ENCODE results near the gene ASTL. TPM values are rescaled to one million over a fixed set of nuclear protein-coding genes. Genes with fewer than 3 reads are reported as not detected.
A peak's percentile ranks its signal among the peaks of the same experiment; 100 is the strongest.

The ASTL gene
- total RNA-seq, 1 donor from 2014 or later: not detected

DNA sequence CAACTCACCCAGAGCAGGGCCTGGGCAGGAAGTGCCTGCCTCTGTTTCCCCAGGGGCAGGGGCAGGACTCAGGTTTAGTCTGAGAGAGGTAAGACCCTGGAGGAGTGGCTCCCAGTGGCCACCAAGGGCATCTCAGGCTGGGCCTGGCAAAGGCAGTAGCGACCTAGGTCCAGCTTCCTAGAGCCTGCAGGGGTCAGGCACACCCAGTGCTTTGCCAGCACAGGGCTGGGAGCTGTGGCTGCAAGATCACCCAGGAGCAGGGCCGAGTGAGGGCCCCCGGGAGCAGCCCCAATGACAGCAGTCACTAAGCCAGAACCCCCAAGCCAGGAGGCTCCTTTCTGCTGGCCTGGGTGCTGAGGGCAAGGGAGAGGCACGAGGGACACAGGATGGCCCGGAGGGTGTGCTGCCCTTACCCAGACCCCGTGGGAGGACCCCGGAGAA, 15.7 kb upstream of the ASTL start:
- Histone ChIP-seq H3K4me1 (no peaks in the 10 kb centered on the region), H3K4me3 (no peak overlapping the region), H3K27ac (no peak overlapping the region), H3K27me3 (no peaks in the 10 kb centered on the region), H3K36me3 (no peaks in the 10 kb centered on the region), H3K9me3 (no peaks in the 10 kb centered on the region)
- TF ChIP-seq, protein P1, sequence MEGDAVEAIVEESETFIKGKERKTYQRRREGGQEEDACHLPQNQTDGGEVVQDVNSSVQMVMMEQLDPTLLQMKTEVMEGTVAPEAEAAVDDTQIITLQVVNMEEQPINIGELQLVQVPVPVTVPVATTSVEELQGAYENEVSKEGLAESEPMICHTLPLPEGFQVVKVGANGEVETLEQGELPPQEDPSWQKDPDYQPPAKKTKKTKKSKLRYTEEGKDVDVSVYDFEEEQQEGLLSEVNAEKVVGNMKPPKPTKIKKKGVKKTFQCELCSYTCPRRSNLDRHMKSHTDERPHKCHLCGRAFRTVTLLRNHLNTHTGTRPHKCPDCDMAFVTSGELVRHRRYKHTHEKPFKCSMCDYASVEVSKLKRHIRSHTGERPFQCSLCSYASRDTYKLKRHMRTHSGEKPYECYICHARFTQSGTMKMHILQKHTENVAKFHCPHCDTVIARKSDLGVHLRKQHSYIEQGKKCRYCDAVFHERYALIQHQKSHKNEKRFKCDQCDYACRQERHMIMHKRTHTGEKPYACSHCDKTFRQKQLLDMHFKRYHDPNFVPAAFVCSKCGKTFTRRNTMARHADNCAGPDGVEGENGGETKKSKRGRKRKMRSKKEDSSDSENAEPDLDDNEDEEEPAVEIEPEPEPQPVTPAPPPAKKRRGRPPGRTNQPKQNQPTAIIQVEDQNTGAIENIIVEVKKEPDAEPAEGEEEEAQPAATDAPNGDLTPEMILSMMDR (IDR thresholded peaks at IDR 0.05): no peak
- intact Hi-C loops (cut with DNase I): no loop called here
- ATAC-seq: no peak
- peak; percentile 56 for DNase-seq

DNA sequence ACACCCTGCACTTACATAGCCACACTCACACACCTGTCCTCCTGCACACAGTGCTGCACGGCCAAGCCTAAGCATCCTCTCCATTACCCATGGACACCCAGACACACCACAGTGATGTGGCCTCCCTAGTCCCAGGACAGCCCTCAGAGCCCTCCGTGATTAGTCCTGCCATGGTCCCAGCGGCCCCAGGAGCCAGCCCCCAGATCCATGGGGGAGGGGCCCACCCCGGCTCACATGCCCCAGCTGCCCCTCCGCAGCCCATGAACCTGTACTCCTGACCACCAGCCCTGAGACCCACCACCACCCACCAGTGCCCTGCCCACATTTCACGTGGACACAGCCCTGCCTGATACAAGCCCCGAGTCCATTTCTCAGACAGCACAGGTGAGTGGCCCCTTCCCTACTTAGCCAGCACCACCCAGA, 15.0 kb upstream of the ASTL start:
- intact Hi-C loops (cut with DNase I): no loop called here
- ATAC-seq (no peak), DNase-seq (peak; percentile 46)
- no peaks in the 10 kb centered on the region for H3K9me3 ChIP-seq
- no peaks in the 10 kb centered on the region for H3K27me3 ChIP-seq
- no peak overlapping the region for H3K27ac ChIP-seq
- TF ChIP-seq, protein P1 (IDR thresholded peaks at IDR 0.05): no peak
- H3K4me1 ChIP-seq: peaks cover 4% of the 10 kb centered on the region
- no peak overlapping the region for H3K4me3 ChIP-seq
- no peaks in the 10 kb centered on the region for H3K36me3 ChIP-seq

DNA sequence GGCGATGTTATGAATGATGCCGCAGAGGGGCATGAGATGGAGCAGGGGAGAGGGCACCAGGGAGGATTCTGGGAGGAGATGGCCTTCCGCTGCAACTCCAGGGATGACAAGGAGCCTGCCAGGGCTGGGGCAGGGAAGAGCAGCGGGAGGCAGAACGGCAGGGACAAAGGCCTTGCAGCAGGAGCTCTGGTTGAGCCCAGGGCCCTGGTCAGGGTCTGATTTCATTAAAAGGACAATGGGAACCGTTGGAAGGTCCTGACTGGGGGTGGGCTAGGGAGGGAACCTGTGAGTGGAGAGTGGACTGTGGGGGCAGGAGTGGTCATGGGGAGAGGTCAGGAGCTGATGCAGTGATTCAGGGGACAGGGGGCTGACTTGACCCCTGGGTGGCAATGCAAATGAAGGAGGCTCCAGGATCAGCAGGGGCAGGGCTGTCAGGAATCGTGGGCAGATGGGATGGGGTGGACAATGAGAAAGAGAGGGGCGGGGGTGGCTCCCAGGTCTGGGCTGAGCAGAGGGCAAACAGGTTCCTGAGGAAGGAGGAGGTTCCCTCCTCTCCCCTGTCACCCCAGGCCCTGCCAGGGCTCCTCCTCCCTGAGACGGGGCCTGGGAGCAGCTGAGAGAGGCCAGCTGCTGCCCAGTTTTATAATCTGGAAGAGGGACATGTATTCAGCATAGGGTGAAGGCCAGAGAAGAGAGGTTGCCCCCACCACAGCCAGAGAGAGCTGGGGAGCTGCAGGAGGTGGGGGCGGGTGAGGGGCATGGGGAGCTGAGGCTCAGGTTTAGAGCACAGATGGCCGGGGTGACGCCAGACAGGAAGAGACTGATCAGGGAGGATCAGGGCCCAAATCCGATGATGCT, 14.2 kb upstream of the ASTL start:
- Histone ChIP-seq H3K4me3 (no peak overlapping the region), H3K36me3 (no peaks in the 10 kb centered on the region), H3K4me1 (peaks cover 10% of the 10 kb centered on the region), H3K9me3 (no peaks in the 10 kb centered on the region), H3K27ac (no peak overlapping the region), H3K27me3 (no peaks in the 10 kb centered on the region)
- ATAC-seq (no peak), DNase-seq (peak; percentile 46)
- TF ChIP-seq, protein P1 (IDR thresholded peaks at IDR 0.05): no peak
- intact Hi-C loops (cut with DNase I): no loop called here

DNA sequence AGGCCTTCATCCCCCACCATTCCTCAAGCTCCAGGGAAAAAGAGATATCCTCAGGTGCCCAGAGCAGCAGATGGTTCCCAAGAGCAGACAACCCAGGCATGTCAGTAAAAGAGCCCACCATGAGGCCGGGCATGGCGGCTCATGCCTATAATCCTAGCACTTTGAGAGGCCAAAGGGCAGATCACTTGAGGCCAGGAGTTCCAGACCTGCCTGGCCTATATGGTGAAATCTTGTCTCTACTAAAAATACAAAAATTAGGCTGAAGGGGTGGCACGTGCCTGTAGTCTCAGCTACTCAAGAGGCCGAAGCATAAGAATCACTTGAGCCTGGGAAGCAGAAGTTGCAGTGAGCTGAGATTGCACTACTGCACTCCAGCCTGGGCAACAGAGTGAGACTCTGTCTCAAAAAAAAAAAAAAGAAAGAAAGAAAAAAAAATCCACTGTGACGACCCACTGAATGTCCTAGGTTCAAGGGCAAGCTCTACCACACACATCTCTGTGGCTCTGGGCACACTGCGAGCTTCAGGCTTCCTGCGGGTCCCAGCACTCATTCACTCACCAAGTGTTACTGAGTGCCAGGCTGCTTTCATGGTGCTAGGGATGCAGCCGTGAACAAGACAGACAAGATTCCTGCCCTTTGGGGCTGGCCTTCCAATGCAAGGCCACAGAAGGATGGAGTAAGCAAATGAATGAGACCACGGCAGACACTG, 13.4 kb upstream of the ASTL start:
- peaks cover 10% of the 10 kb centered on the region for H3K4me1 ChIP-seq
- H3K27me3 ChIP-seq: no peaks in the 10 kb centered on the region
- TF ChIP-seq, protein P1 (IDR thresholded peaks at IDR 0.05): no peak
- DNase-seq (no peak), ATAC-seq (no peak)
- H3K9me3 ChIP-seq: no peaks in the 10 kb centered on the region
- no peak overlapping the region for H3K4me3 ChIP-seq
- intact Hi-C loops (cut with DNase I): no loop called here
- H3K27ac ChIP-seq: no peak overlapping the region
- no peaks in the 10 kb centered on the region for H3K36me3 ChIP-seq

DNA sequence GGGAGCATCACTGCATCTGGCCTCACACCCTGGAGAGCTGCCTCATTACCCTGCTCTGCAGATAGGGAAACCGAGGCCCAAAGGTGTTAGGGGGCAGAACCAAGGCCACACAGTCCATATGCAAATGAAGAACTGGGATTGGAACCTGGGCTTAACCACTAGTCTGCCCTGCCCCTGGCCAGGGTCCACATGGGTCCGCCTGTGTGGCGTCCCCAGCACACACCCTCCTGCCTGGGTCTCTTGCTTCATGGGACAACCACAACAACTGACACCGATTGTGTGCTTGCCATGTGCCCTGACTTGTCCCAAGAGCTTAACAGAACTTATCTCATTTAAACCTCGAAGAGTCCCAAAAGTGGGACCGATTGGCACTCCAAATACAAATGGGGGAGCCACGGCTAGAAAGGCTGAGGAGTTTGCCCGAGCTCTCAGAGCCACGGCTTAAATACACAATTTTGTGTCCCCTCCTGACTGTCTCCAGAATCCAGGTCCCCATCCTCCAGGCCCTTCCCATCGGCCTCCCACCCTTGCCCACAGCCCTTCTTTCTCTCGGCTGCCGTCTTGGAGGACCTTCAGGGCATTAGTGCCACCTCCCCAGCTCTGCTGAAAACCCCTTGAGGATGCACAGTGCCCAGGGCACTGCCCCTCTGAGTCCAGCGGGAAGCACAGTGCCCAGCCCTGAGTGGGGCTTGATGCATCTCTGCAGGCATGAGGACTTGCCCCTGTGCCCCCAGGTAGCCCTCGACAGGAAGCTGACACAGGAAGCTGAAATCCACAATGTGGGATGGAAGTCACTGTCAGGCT, 12.7 kb upstream of the ASTL start:
- Histone ChIP-seq H3K36me3 (no peaks in the 10 kb centered on the region), H3K4me3 (no peak overlapping the region), H3K27ac (no peak overlapping the region), H3K4me1 (peaks cover 10% of the 10 kb centered on the region), H3K9me3 (no peaks in the 10 kb centered on the region), H3K27me3 (no peaks in the 10 kb centered on the region)
- intact Hi-C loops (cut with DNase I): no loop called here
- ATAC-seq (no peak), DNase-seq (no peak)
- TF ChIP-seq, protein P1 (IDR thresholded peaks at IDR 0.05): no peak
